GM19395 (cell line): ENCODE results near the gene PLEKHA7.
"Not testable (repeated sequence)": the region's sequence is repeated elsewhere in the genome, so short reads cannot be mapped to it uniquely, and the experiment has no call there.

Experiments used
- ATAC-seq: cut with Tn5 transposase; IDR thresholded peaks from one replicate; pipeline ENCODE4 v1.9.1; 2021; ENCODE audit warnings: mild to moderate bottlenecking, moderate library complexity; ENCODE audit not compliant: unreplicated experiment

Gene PLEKHA7

GRCh38 chr11:16918543-16919182 lies 95.6 kb downstream of the PLEKHA7 start:
- ATAC-seq, result not testable (repeated sequence)

DNA sequence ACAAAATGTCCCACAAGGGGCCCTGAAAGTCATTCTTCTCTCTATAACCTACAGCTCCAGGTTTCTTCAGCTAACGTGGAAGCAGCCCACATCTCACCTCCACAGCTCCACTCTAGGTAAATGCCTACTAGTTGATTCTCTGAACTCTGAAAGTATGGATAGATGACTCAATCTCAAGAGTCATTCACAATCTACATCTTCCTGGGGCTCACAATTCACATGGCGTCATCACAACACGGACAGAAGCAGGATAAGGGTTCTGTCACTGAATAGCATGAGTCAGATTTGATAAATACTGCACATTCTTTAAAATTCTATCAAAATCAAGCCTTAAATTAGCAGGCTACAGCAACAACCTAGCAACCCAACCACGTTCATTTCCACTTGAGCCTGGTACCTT lies 96.3 kb downstream of the PLEKHA7 start:
- ATAC-seq, result no peak

- no peak for ATAC-seq
Observed at GRCh38 chr11:16912692-16913111, 101.5 kb downstream of the PLEKHA7 start.

GRCh38 chr11:16911658-16912057 lies 102.6 kb downstream of the PLEKHA7 start:
- no peak for ATAC-seq

GRCh38 chr11:16911186-16911585 lies 103.0 kb downstream of the PLEKHA7 start:
- no peak for ATAC-seq

DNA sequence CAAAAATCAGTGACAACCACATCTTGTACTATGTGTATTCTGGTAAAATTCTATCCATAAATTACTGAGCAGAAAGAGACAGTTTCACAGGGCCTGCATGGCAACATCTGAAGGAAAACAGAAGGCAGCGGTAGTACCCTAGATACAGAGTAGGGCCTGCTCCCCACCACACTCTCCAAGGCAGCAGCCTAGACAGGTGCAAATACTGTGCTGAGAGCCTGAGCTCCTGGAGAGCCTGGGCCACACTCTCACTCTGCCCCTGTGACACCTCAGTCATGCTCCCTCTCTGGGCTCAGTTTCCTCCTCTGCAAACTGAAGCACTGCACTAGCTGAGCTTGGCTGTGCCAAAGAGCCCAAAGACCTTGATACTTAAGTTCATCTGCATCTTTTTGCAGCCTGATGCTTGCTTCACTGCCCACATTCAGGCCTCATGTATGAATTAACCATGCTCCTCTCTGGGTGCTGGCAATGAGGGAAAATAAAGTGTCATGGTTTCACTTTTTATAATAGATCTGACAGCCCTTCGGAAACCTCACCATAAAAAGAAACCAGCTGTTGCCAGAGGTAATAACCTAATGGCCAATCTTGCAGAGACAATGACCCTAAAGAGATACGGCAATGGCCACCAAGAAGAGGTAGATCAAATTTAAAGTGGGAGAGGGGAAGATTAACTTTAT lies 104.7 kb downstream of the PLEKHA7 start:
- peak; percentile 81 for ATAC-seq

DNA sequence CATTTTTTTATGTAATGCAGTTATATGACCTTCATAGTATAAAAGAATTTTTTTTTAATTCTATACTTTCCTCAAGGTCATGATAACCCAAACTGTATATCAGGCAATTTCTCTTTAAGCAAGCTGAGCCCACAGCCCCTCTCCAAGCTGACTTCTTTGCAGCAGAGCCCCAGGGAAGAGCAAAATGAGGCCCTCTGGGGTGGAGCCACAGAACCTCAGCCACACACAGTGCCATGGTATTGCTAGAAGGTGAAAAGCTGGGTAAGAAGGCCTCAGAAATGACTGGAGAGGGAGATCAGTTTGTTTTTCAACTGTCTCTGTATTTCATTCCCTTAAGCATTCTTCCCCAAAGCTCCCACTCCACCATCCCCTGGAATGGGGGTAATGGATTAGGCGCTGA lies 108.8 kb downstream of the PLEKHA7 start:
- ATAC-seq, result no peak

DNA sequence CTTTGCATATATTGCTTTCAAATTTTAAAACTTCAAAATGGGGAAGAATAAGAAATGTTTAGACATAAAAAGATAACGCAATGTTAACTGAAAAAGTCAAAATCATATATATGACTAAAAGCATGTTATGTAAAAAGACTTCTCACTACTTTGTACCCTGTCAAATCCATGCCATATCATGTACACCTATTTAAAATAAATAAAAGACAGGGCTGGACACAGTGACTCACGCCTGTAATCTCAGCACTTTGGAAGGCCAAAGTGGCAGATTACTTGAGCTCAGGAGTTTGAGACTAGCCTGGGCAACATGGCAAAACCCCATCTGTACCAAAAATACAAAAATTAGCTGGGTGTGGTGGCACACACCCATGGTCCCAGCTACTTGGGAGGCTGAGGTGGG lies 109.5 kb downstream of the PLEKHA7 start:
- ATAC-seq, result not testable (repeated sequence)

- ATAC-seq, result peak; percentile 70
Observed at GRCh38 chr11:16902781-16903378, 111.3 kb downstream of the PLEKHA7 start.

- peak; percentile 84 for ATAC-seq
Observed at GRCh38 chr11:16902182-16902581, 112.0 kb downstream of the PLEKHA7 start.

GRCh38 chr11:16900491-16900890 lies 113.7 kb downstream of the PLEKHA7 start:
- ATAC-seq, result no peak

- no peak for ATAC-seq
Observed at GRCh38 chr11:16899708-16900303, 114.4 kb downstream of the PLEKHA7 start.

DNA sequence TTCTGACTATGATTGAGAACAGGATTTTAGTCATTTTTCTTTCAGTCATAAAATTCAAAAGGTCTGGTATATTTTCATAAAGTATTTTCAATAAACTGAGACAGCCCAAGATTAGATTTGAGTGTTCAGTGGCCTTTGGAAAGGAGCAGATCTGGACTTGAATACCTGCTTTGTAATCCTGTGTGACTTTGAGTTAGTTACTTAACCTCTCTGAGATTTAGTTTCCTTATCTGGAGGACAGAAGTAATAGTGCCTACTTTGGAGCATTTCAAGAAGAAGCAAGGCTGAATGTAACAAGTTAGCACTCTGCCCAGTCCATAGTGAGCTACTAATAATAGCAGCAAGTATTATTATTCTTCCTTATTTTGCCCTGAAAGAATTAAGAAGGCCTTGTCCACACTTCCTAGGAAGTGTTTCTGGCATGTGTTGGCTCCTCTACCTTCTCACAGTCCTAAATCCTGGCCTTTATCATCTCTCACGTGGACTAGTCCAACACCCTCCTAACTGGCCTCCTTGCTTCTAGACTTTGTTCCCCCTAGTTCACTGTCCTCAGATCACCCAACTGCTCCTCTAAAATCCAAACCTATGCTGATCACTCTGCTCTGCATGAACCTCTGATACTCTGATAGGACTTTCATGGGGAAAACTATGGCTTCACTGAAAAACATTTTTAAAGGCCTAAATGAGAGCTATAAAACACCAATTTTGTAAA lies 115.8 kb downstream of the PLEKHA7 start:
- no peak for ATAC-seq

GRCh38 chr11:16897470-16898061 lies 116.6 kb downstream of the PLEKHA7 start:
- ATAC-seq, result no peak

GRCh38 chr11:16896729-16897469 lies 117.3 kb downstream of the PLEKHA7 start:
- no peak for ATAC-seq

GRCh38 chr11:16895306-16895705 lies 118.9 kb downstream of the PLEKHA7 start:
- ATAC-seq, result no peak

DNA sequence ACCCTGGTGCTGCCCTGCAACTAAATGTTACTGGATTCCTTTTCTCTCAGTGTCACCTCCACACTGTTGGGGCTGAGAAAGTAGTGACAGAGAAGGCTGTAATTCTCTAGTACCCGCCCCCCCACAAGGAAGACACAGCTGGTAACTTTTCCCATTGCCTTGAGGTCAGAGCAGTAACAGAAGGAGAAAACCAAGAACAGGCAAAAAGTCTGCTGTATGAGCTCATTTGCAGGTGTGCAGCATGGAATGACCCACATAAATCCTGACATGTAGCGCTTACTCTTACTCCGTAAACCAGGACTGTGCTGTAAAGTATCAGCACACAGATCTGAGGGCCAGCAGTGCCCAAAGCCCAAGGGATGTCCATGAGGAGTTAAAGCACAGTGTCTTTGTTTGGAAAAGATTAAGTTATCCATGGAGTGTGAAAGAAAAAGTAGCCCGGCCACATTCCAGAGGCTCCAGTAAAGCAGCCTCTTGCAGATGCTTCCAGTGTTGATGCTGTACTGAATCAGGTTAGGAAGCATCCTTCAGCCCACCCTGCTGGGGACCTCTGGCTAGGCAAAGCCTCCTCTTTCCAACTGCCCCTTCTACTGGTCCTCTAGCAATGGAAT lies 120.7 kb downstream of the PLEKHA7 start:
- no peak for ATAC-seq

DNA sequence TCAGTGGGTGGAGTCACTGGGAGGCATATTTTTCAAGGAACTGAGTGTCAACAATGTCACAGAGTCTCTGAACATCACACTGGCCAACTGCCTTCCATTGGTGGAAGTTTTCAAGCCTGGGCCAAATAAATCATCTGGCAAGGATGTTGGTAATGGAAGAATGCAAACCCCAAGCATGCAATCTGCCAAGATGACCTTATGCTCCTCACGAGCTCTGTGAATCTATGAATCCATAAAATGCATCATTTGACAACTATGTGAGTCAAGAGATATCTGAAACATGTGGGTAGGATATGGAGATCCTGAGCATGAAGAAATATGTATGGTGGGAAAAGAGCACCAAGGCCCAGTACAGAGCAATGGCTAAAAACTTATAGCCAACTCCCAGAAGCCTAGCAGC lies 122.2 kb downstream of the PLEKHA7 start:
- ATAC-seq, result no peak

DNA sequence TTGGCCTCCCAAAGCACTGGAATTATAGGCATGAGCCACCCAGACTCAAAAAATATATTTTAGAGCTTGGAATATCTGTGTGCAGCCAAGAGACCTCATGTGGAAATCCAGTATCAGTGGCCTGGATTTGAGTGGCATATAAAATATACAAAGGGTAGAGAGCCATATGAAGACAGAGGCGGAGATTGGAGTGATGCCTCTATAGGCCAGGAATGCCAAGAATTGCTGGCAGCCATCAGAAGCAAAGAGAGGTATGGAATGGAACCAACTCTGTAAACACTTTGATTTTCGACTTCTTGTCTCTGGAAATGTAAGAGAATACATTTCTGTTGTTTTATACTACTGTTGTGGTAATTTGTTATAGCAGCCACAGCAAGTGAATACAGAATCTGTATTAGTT lies 123.0 kb downstream of the PLEKHA7 start:
- ATAC-seq, result no peak

GRCh38 chr11:16890442-16890841 lies 123.8 kb downstream of the PLEKHA7 start:
- no peak for ATAC-seq
